Transverse colon (tissue), 4 donors: ENCODE measurements around the gene TTC12. TPM values are rescaled to one million over a fixed set of nuclear protein-coding genes. Genes with fewer than 3 reads are reported as not detected.

Source experiments
- DNase-seq: peaks from one replicate; pipeline ENCODE4 v3.0.0-alpha.2; 2019
- H3K27ac ChIP-seq, 4 donors: fragments of 200-600 bp; sonication (generic); 2 replicates each; pipeline ENCODE4 v1.5.1; 2016 to 2018; ENCODE audit warnings: inconsistent platforms in 4 of 4
- H3K27me3 ChIP-seq: fragments of 200-600 bp; sonication (generic); 2 replicates; pipeline ENCODE4 v1.5.1; 2017; ENCODE audit warnings: inconsistent platforms
- H3K36me3 ChIP-seq, 4 donors: fragments of 200-600 bp; sonication (generic); 2 replicates each; pipeline ENCODE4 v1.5.1; 2017 to 2019; ENCODE audit warnings: inconsistent platforms in 4 of 4
- H3K4me1 ChIP-seq, 4 donors: fragments of 200-600 bp; sonication (generic); 2 replicates each; pipeline ENCODE4 v1.5.1; 2017 to 2020; ENCODE audit warnings: inconsistent platforms in 4 of 4
- H3K4me3 ChIP-seq, 4 donors: fragments of 200-600 bp; sonication (generic); 1 replicate in 1 of 4; 2 replicates in 3 of 4; pipeline versions ENCODE4 v1.5.1 to v1.6.1; 2017 to 2019; ENCODE audit warnings: inconsistent platforms in 4 of 4
- H3K9me3 ChIP-seq, 2 donors: fragments of 200-600 bp; sonication (generic); 2 replicates each; pipeline ENCODE4 v1.5.1; 2017 to 2019; ENCODE audit warnings: inconsistent platforms in 2 of 2
- EP300 ChIP-seq: sonication (generic); formaldehyde crosslinking; IDR thresholded peaks from one replicate; pipeline ENCODE4 v1.6.1; 2017; ENCODE audit warnings: antibody characterized with exemption, low read depth
- POLR2A ChIP-seq: fragments of 450-650 bp; IDR thresholded peaks from one replicate; pipeline ENCODE4 v1.6.1; 2016; ENCODE audit warnings: antibody characterized with exemption, mild to moderate bottlenecking, moderate library complexity
- POLR2AphosphoS5 ChIP-seq, 3 donors: sonication (generic); formaldehyde crosslinking; IDR thresholded peaks; one replicate each; pipeline ENCODE4 v1.6.1; 2016; ENCODE audit warnings: antibody characterized with exemption in 3 of 3
- WGBS, 2 donors: methylation state at CpG; one replicate each; pipeline ENCODE4 v1.1.5; 2018; ENCODE audit warnings: low coverage in 1 of 2; 5-methylcytosine and 5-hydroxymethylcytosine counted together
- in situ Hi-C, 4 donors: fragments of 200-750 bp; cut with MboI; loops; one replicate each; pipeline versions ENCODE4 v1.15.0 to v1.15.1; 2017; ENCODE audit warnings: low sequenced_read_pairs in 3 of 4, low pct_ligation_motif_present in 1 of 4, low pct_unique_long_range_greater_than_20kb in 1 of 4
- intact Hi-C: fragments of 100-400 bp; cut with DNase I; formaldehyde crosslinking; loops from one replicate; pipeline ENCODE4 v1.15.1; 2023; ENCODE audit warnings: low total_unique reads
- total RNA-seq, 4 donors: library from RNA; depleted of rRNA; stranded (reverse); fragments of >200 nt; gene quantifications; one replicate each; pipeline ENCODE4 v1.1.0, GENCODE V29; 2016
- TF ChIP-seq, protein P1 (sequence below), 5 experiments: fragments of 200-600 bp in 3 of 5; fragments of 450-650 bp in 2 of 5; sonication (generic) in 3 of 5; IDR thresholded peaks; 1 replicate in 2 of 5; 2 replicates in 3 of 5; pipeline ENCODE4 v1.5.1; 2016 to 2017; ENCODE audit warnings: antibody characterized with exemption in 5 of 5, inconsistent platforms in 3 of 5, mild to moderate bottlenecking in 2 of 5, moderate library complexity in 1 of 5

The TTC12 gene
- total RNA-seq, 4 donors from 2014 or later = 10.3 to 24.1 (median 16.0) TPM

DNA sequence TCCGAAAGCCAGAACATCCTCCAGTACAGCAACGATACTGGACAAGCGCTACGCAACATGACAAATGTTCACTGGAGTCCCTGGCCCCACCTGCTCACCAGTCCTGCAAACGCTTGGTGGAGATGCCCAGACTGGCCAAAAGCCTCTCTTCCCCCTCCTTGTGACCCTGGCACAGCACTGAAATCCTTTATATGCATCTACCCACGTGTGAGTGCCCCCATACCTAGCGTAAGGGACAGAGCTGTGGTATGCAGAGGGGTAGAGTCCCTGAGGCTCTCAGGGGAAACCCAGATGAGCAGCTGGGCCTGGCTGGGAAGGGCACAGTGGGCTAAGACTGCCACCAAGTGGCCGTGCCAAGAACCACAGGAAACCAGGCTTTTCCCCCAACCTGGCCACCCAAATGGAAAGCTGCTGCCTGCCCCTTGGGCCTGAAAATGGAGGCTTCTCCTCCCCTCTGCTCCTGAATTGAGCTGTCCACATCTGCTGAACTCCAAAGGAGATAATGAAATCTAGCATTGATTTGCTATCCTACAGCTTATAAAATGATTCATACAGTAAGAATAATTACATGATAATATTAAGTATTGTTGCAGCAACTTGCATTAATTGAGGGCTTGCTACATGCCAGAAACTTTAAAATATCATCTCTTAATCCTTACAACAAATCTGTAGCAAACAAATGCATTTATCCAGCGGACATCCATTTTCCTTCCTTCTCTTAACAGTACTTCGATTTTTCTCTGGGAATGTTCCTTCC lies 24.8 kb upstream of the TTC12 start:
- H3K4me1 ChIP-seq = no peaks in the 10 kb centered on the region
- in situ Hi-C loops (loop anchor here (5.0 to 25.0 kb wide), 5 partner anchors 702 to 1077 kb away; no protein-coding TSS in a partner anchor), intact Hi-C loops (loop anchor here (5.0 kb wide), 2 partner anchors 702 to 1002 kb away; no protein-coding TSS in a partner anchor)
- no peak overlapping the region for H3K27ac ChIP-seq
- no peak overlapping the region for H3K4me3 ChIP-seq
- no peaks in the 10 kb centered on the region for H3K36me3 ChIP-seq
- H3K27me3 ChIP-seq = no peaks in the 10 kb centered on the region
- 60% methylated on average over 10 of the region's 10 CpGs; no CpG with 5 or more reads in 1 of the 2 donors for WGBS, 2 donors
- no peak for TF ChIP-seq EP300
- TF ChIP-seq POLR2A = no peak
- no peak for TF ChIP-seq POLR2AphosphoS5 (IDR thresholded peaks at IDR 0.05)
- TF ChIP-seq, protein P1, sequence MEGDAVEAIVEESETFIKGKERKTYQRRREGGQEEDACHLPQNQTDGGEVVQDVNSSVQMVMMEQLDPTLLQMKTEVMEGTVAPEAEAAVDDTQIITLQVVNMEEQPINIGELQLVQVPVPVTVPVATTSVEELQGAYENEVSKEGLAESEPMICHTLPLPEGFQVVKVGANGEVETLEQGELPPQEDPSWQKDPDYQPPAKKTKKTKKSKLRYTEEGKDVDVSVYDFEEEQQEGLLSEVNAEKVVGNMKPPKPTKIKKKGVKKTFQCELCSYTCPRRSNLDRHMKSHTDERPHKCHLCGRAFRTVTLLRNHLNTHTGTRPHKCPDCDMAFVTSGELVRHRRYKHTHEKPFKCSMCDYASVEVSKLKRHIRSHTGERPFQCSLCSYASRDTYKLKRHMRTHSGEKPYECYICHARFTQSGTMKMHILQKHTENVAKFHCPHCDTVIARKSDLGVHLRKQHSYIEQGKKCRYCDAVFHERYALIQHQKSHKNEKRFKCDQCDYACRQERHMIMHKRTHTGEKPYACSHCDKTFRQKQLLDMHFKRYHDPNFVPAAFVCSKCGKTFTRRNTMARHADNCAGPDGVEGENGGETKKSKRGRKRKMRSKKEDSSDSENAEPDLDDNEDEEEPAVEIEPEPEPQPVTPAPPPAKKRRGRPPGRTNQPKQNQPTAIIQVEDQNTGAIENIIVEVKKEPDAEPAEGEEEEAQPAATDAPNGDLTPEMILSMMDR (IDR thresholded peaks at IDR 0.05) = peak; percentile 81 to 89 (median 86)
- no peaks in the 10 kb centered on the region for H3K9me3 ChIP-seq
- peak; percentile 62 for DNase-seq

DNA sequence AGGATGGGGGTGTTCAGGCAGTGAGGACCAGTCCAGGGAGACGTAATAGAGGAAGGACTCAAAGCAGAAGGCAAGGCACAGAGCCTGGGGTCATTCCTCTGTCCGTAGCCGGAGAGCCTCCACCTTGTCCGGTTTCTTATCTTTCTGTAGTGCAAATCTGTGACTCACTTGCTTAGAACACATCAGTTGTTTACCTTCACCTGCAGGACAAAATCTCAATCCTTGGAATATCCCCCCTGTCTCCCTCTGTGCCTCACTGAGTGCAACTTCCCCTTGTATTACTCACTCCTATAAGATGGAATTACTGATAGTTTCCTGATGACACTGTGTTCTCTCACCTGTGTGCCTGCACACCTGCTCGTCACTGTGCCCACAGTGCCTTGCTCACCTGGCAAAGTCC lies 20.4 kb upstream of the TTC12 start:
- intact Hi-C loops (loop anchor here (5.0 kb wide), 1 partner anchor 1007 kb away; no protein-coding TSS in a partner anchor), in situ Hi-C loops (loop anchor here in 3 of 4 donors (25.0 kb wide), 2 partner anchors 1007 to 1082 kb away; no protein-coding TSS in a partner anchor)
- Histone ChIP-seq H3K27me3 (peaks cover 3% of the 10 kb centered on the region), H3K4me1 (no peaks in the 10 kb centered on the region), H3K9me3 (no peaks in the 10 kb centered on the region), H3K36me3 (no peaks in the 10 kb centered on the region), H3K27ac (no peak overlapping the region), H3K4me3 (no peak overlapping the region)
- WGBS, 2 donors = 82 to 90% methylated on average over 3 to 5 of the region's 5 CpGs
- no peak for DNase-seq
- no peak for TF ChIP-seq EP300
- no peak for TF ChIP-seq POLR2A
- TF ChIP-seq, protein P1 (IDR thresholded peaks at IDR 0.05) = no peak
- TF ChIP-seq POLR2AphosphoS5 (IDR thresholded peaks at IDR 0.05) = no peak

DNA sequence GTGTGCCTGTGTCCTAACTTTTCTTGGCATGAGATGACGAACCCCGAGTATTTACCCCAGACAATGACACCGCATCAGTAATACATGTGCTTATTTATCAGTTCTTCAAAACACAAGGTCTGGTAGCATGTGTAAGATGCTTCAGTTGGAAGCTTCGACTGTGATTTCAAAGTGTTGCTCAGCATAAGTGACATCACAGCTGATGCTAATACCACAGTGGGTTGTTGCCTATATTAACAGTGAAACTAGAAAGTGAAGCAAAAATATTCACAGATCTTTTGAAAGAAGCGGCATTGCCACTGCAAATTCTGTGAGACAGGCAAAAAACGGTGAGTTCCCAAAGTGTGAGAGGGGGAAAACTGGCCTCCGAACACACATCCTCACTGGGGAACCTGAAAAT lies 18.4 kb upstream of the TTC12 start:
- intact Hi-C loops = no loop called here

More for the DNA sequence above, 18.4 kb upstream of the TTC12 start:
- Histone ChIP-seq H3K27ac (no peak overlapping the region), H3K4me1 (no peaks in the 10 kb centered on the region), H3K36me3 (no peaks in the 10 kb centered on the region), H3K4me3 (no peak overlapping the region), H3K27me3 (peaks cover 3% of the 10 kb centered on the region), H3K9me3 (no peaks in the 10 kb centered on the region)
- no peak for DNase-seq
- TF ChIP-seq, protein P1 (IDR thresholded peaks at IDR 0.05) = no peak
- TF ChIP-seq POLR2A (no peak), EP300 (no peak), POLR2AphosphoS5 (IDR thresholded peaks at IDR 0.05) (no peak)
- in situ Hi-C loops = loop anchor here in 3 of 4 donors (25.0 kb wide), 2 partner anchors 1009 to 1084 kb away; no protein-coding TSS in a partner anchor
- 85 to 88% methylated on average over 4 to 7 of the region's 7 CpGs for WGBS, 2 donors
